Endothelial cell of umbilical vein (primary cell): Measurements from ENCODE around the gene MTFR1L. TPM values are rescaled to one million over a fixed set of nuclear protein-coding genes. Genes with fewer than 3 reads are reported as not detected.

Experiments
- BruUV-seq: library from RNA; stranded (reverse); fragments of 400-500 nt; replicated peaks from 2 replicates; lab custom pipeline; 2021; lab: Mats Ljungman, UMichigan
- CTCF ChIA-PET: fragments of 300-600, 350-600 bp; sonication (Branson Sonifier 250); formaldehyde crosslinking; loops from one replicate; lab custom pipeline; 2021; ENCODE audit warnings: antibody characterized with exemption, inconsistent platforms; lab: Charles Lee
- POLR2A ChIA-PET: fragments of 300-600, 350-600 bp; sonication (Branson Sonifier 250); formaldehyde crosslinking; loops from one replicate; lab custom pipeline; 2021; ENCODE audit warnings: antibody characterized with exemption, inconsistent platforms; lab: Charles Lee
- DNase-seq: peaks from one replicate; pipeline ENCODE4 v3.0.0-alpha.2; 2011; ENCODE audit warnings: low read depth, low spot score
- FAIRE-seq: peaks from 2 replicates; lab custom pipeline; 2011; peaks lifted over from hg19 to GRCh38; lab: Jason Lieb, UNC
- H2AFZ ChIP-seq: 2 replicates; pipeline ENCODE4 v1.6.0; 2012; ENCODE audit warnings: low read depth, low read length, control low read depth, inconsistent platforms
- H3K27ac ChIP-seq: 2 replicates; pipeline ENCODE4 v1.5.1; 2011; ENCODE audit warnings: low read depth, mild to moderate bottlenecking, control low read depth, low read length, moderate library complexity; ENCODE audit not compliant: insufficient read depth
- H3K27me3 ChIP-seq, 2 experiments: 2 replicates each; pipeline versions ENCODE4 v1.6.0 to v1.6.1; 2011; ENCODE audit warnings: low read length in 2 of 2, mixed read lengths in 1 of 2; ENCODE audit not compliant: control insufficient read depth in 2 of 2, insufficient read depth in 2 of 2
- H3K36me3 ChIP-seq, 2 experiments: 2 replicates in 1 of 2; 3 replicates in 1 of 2; pipeline ENCODE4 v1.5.1; 2011; ENCODE audit warnings: low read length in 2 of 2, mild to moderate bottlenecking in 1 of 2, moderate library complexity in 1 of 2; ENCODE audit not compliant: control insufficient read depth in 2 of 2, insufficient read depth in 2 of 2; ENCODE audit errors: extremely low read depth in 1 of 2
- H3K4me1 ChIP-seq: 3 replicates; pipeline ENCODE4 v1.5.1; 2011; ENCODE audit warnings: mild to moderate bottlenecking, low read length; ENCODE audit not compliant: control insufficient read depth, insufficient read depth; ENCODE audit errors: extremely low read depth
- H3K4me2 ChIP-seq: 2 replicates; pipeline ENCODE4 v1.6.1; 2011; ENCODE audit warnings: low read length, control low read depth, mixed read lengths; ENCODE audit not compliant: insufficient read depth
- H3K4me3 ChIP-seq, 3 experiments: fragments of 200-600 bp in 1 of 3; sonication (generic), shearing (Covaris generic) in 1 of 3; replicated peaks in 1 of 3; 2 replicates each; pipeline ENCODE4 v1.5.1; 2011 to 2016; ENCODE audit warnings: control low read depth in 3 of 3, low read length in 3 of 3, mild to moderate bottlenecking in 2 of 3, inconsistent platforms in 1 of 3, low read depth in 1 of 3, moderate library complexity in 1 of 3; ENCODE audit not compliant: insufficient read depth in 1 of 3
- H3K79me2 ChIP-seq: 2 replicates; pipeline ENCODE4 v1.6.0; 2012; ENCODE audit warnings: low read length, inconsistent platforms; ENCODE audit not compliant: control insufficient read depth, insufficient read depth
- H3K9ac ChIP-seq: replicated peaks from 2 replicates; pipeline ENCODE3; 2011; ENCODE audit warnings: low read length, control low read depth; ENCODE audit not compliant: insufficient read depth; ENCODE audit errors: extremely low read depth
- H3K9me1 ChIP-seq: replicated peaks from 3 replicates; pipeline ENCODE4 v1.6.0; 2011; ENCODE audit warnings: mild to moderate bottlenecking, low read length; ENCODE audit not compliant: control insufficient read depth, insufficient read depth; ENCODE audit errors: extremely low read depth
- H3K9me3 ChIP-seq: replicated peaks from 2 replicates; pipeline ENCODE4 v1.5.1; 2012; ENCODE audit warnings: low read length, inconsistent platforms; ENCODE audit not compliant: control insufficient read depth, insufficient read depth
- H4K20me1 ChIP-seq: replicated peaks from 2 replicates; pipeline ENCODE3; 2011; ENCODE audit warnings: mild to moderate bottlenecking, low read length; ENCODE audit not compliant: control insufficient read depth, insufficient read depth; ENCODE audit errors: extremely low read depth
- EZH2 ChIP-seq: IDR thresholded peaks from 2 replicates; pipeline ENCODE4 v1.6.1; 2012; ENCODE audit warnings: borderline replicate concordance, low read depth, mild to moderate bottlenecking, moderate library complexity, low read length, inconsistent platforms; ENCODE audit not compliant: severe bottlenecking
- GATA2 ChIP-seq: IDR thresholded peaks from 2 replicates; pipeline ENCODE4 v1.7.0; 2011; ENCODE audit warnings: low read depth, mild to moderate bottlenecking, moderate library complexity, mixed read lengths, low read length; ENCODE audit not compliant: insufficient read length, insufficient read depth
- JUN ChIP-seq: IDR thresholded peaks from 2 replicates; pipeline ENCODE4 v1.6.1; 2011; ENCODE audit warnings: borderline replicate concordance, low read depth; ENCODE audit not compliant: insufficient read length, insufficient read depth
- MAX ChIP-seq: IDR thresholded peaks from 2 replicates; pipeline ENCODE4 v1.6.1; 2011; ENCODE audit not compliant: insufficient read depth, insufficient read length
- MYC ChIP-seq: IDR thresholded peaks from one replicate; pipeline ENCODE4 v1.6.1; 2011; ENCODE audit warnings: mild to moderate bottlenecking, low read depth, low read length
- POLR2A ChIP-seq: IDR thresholded peaks from 2 replicates; pipeline ENCODE4 v1.6.1; 2012; ENCODE audit warnings: low read depth, mild to moderate bottlenecking, control low read depth, low read length
- POLR2AphosphoS5 ChIP-seq: IDR thresholded peaks from 2 replicates; pipeline ENCODE4 v1.6.1; 2012; ENCODE audit warnings: low read depth, mild to moderate bottlenecking, control low read depth, low read length, moderate library complexity; ENCODE audit not compliant: insufficient read depth
- dilution Hi-C: fragments of 300-500 bp; cut with MboI; formaldehyde crosslinking; loops from one replicate; pipeline ENCODE4 v1.15.0; 2019; ENCODE audit warnings: low sequenced_read_pairs; ENCODE audit not compliant: extremely low pct_ligation_motif_present
- intact Hi-C: fragments of 100-400 bp; cut with micrococcal nuclease; formaldehyde crosslinking; loops from one replicate; pipeline ENCODE4 v1.10.0; 2022
- polyA plus RNA-seq, 4 experiments: library from polyadenylated mRNA; depleted of rRNA in 3 of 4; stranded (reverse) in 3 of 4; unstranded in 1 of 4; fragments of >200 nt; gene quantifications; 2 replicates each; pipeline versions ENCODE4 v1.2.1 to v1.2.3, GENCODE V29; 2011 to 2012; ENCODE audit warnings: missing spikeins in 1 of 4
- total RNA-seq: library from RNA; stranded (reverse); gene quantifications from 2 replicates; pipeline ENCODE4 v1.2.3, GENCODE V29; 2021

Gene MTFR1L
- total and polyA plus RNA-seq, 2 donors (not counting 3 experiments of a cell fraction or from before 2014, with no cell fraction given), result 34.8 to 45.5 TPM

GRCh38 chr1:25803368-25803767 lies 16.4 kb upstream of the MTFR1L start:
- peaks cover 43% of the 10 kb centered on the region for H3K4me1 ChIP-seq
- no peak for FAIRE-seq
- POLR2A ChIA-PET, result no interaction called here
- H3K27me3 ChIP-seq, result no peaks in the 10 kb centered on the region
- no peak overlapping the region for H2AFZ ChIP-seq
- CTCF ChIA-PET, result interaction anchor here (1.2 to 1.4 kb wide), 2 partner anchors 184 to 230 kb away, joined by 4 read pairs; no protein-coding TSS in a partner anchor
- H3K4me3 ChIP-seq, result no peak overlapping the region
- H3K4me2 ChIP-seq, result no peak overlapping the region
- H4K20me1 ChIP-seq, result no peaks in the 10 kb centered on the region
- intact Hi-C loops, result loop anchor here (10.0 kb wide), 2 partner anchors 369 to 569 kb away; partner anchors contain the start of genes MACO1 and SYF2
- peaks cover 4 to 8% of the 10 kb centered on the region in 2 experiments for H3K36me3 ChIP-seq
- H3K9me3 ChIP-seq, result no peaks in the 10 kb centered on the region
- no peak for TF ChIP-seq MYC
- TF ChIP-seq MAX, result no peak
- TF ChIP-seq EZH2, result no peak
- no peak for TF ChIP-seq POLR2A
- no peak for TF ChIP-seq JUN
- no peak for TF ChIP-seq GATA2
- no peak for TF ChIP-seq POLR2AphosphoS5
- H3K79me2 ChIP-seq, result peaks cover 20% of the 10 kb centered on the region
- no peak for DNase-seq
- no peaks in the 10 kb centered on the region for H3K9me1 ChIP-seq
- no TSS peak for BruUV-seq
- no peak overlapping the region for H3K9ac ChIP-seq
- dilution Hi-C loops, result no loop called here
- H3K27ac ChIP-seq, result no peak overlapping the region
